Kasumi-1 (cell line): ENCODE data around the gene NEURL1.

Experiments used
- DNase-seq, 2 experiments: peaks; one replicate each; lab custom pipeline; 2025; lab: John Stamatoyannopoulos, UW

The NEURL1 gene

DNA sequence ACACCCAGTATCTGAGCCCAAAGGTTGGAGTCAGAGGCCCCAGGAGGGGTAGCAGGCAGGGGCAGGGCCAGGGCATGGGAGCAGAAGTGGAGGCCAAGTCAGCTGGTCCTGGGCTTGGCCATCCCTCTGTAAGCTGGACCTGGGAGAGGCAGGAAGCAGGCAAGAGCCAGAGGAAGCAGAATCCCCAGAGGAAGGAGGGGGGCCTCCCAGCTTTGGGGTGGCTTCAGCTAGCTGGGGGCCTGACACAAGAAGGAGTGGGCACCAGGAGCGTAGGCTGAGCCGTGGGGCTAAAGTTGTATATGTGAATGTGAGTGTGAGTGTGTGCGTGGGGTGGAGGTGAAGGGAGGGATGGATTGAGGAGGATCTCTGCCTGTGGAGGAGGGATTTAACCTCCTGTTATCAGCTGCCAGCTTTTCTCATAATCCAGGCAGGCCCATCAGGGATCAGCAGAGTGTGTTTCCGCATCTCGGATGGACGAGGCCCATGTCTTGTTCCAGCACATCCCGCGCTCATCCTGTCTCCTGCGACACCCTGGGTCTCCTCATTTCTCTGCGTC, 54.0 kb downstream of the NEURL1 start:
- no peak for DNase-seq

DNA sequence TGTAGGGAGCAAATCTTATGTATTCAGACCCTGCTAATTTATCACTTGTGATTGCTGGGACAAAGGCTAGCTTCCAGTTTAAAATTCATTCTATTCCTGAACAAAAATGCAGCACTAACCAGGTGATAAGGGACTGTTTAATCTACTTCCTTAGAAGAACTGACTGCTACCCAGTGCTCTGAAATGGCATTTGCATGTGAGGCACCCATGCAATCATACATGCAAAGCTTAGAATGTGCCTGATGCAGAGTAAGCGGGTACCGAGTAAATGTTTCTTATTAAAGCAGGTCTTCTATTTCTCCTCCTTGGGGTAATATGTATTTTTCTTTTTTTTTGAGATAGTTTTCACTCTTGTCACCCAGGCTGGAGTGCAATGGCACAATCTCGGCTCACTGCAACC, 54.5 kb downstream of the NEURL1 start:
- no peak for DNase-seq

DNA sequence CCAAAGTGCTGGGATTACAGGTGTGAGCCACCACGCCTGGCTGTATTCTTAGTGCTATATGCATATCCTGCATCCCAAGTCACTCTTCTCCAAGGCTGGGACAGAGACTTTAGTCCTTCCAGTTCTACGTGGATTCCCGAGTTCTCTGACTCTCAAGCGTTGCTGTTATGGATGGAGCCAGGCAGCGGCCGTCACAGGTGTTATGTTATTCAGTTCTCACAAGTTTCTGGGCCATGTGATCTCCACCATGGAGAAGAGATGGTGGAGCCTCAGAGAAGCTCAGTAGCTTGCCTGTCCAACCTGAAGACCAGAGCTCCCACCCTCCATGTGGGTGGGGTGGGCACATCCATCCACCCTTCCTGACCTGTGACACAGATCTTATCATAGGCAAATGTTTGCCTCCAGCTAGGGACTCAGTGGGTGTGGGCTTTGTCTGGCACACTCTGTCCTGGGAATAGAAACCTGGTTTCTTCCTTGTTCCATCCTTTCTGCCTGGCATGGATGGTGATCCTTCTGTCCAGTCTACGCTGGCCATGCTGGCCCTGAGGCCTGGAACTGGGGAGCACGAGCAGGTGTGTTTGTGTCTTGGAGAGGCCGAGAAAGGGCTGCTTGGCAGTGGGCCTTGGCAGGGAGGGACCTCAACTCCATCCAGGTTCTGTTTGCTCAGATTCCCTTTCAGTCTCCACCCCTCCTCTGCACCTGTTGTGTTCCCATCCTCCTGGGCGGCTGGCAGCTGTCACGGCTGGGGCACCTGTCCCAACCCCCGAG, 55.3 kb downstream of the NEURL1 start:
- no peak for DNase-seq

DNA sequence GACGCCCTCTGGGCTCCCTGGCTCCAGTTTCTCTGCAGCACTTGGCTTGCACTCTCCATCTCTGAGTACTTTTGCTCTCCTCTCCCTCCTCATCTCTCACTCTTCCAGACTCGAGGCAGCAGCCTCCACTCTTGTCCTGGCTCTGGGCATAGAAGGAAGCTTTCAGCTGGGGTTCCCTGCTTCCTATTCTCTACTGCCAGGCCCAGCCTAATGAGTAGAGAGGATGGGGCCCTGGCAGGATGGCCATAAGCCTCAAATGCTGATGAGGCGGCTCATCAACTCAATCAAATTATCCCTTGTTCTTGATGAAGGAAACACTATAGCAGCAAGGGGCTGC, 55.8 kb downstream of the NEURL1 start:
- no peak for DNase-seq

DNA sequence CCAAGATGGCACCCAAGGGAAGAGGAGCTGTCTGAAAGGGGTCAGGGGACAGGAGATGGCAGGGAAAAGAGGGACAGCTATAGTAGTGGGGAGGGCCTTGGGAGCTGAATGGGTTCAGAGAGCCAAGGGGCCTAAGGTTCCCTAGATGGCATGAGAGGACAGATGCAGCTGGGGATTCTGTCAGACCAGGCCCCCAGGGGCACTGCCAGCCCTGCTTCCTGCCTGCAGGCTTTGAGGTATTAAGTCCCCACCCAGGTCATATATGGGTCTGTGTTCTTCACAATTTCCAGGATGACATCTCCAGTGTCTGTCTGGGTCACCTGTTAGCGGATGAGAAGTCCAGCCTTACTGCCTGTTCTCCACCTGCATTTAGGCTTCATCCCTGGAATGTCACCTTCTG, 56.7 kb downstream of the NEURL1 start:
- no peak for DNase-seq

DNA sequence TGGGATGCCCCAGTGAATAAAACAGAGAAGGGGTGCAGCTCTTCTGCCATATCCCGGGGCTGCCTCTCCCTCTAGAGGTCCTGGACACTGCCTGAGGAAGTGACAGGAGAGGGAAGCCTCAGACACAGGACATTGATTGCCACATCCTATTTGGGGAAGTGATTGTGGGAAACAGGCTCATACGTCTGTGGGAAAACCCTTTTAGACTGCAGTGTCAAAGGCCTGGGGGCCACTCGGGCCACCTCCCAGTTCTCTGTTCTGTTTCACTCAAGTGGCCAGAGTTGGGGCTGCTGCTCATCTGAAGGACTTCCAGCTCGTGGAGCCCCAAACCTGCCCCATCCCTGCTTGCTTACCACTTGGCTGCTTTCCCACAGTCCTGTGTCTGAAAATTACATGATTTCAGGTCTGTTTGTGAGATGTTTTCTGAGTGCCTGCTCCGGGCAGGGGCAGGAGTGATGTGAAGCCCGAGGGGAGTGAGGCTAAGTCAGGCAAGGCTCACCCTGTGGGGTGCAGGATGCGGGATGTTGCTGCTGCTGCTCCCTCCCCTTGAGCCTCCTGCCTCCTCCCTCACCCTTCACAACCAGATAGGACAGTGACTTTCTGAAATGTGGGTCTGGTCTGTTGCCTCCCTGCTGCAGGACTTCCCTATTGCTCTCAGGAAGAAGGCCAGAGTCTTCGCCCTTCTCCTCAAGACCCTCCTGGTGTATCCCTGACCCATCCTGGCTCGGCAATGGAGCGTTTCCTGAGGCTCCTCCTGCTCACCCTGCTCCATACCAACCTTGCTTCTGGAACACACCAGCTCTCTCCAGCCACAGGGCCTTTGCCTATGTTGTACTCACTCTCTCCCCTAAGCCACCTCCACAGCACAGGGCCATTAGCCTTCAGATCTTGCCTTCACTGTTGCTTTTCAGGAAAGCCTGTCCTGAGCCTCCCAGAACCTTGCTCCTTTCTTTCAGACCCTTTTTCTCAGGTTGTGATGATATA, 58.4 kb downstream of the NEURL1 start:
- DNase-seq: peak; percentile 57 to 61

DNA sequence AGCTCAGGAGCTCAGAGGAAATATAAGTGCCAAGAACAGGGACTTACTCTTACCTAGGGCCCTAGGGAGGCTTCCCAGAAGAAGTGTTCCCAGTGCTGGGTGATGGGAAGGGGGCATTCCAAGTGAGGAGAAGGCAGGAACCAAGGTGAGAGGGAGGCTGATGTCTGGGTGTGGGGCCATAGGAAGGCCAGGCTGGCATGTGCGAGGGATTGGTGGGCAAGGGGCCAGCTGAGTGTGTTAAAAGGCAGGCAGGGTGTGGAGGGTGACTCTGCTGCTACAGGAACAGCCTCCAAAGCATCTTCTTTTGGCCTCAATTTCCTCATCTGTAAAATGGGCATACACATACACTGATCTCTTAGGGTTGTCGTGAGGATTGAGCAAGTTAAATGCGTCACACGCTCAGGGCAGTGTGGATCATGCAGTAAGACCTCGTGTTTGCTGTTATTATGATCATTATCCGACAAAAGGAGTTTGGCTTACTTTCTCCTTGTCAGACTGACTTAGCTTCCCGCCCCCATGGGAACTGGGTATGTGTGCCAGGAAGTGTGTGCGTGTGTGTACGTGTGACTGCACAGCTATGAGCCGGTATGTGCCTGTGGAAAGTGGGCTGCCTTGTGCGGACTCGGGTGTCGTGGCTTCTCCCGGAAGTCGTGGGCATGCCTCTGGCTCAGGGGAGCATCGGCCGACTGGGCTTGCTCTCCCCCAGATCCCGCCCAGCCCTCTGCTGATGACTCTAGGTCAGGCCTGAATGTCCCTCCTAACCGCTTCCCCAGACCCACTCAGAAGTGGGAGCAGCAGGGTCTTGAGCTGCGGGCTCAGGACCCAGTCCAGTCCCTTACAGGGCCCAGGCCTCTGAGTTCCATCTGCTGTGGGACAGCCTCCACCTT, 59.6 kb downstream of the NEURL1 start:
- DNase-seq: no peak

DNA sequence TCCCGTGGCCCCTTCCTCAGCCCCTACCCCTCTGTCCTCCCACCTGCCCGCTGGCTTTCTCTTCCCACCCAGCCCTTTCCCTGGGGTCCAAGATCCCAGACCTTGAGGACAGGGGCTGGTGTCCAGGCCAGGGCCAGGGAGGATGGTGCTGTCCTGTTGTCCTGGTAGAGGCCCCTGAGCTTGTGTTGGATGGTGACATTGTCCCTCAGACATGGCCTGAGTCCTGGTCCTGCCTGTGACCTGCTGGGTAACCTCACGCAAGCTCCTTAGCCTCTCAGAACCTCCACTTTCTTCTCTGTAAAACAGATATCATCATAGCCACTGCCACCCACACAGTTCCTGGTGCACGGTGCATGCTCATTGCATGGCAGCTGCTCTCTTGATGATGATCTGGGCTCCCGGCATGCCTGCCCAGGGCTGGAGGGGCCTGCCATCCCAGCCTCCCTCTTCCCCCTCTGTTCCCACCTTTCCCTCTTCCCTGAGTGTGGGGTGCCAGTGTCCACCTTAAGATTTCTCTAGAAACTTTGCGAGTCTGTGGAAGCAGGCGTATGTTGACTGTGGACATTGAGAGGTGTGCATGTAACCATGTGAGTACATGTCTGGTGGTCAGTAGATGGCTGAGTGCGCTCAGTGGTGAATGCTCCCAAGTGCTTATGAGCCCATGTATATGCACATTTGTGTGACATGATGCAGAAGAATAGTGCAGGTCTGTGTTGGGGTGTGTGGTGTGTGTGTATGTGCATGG, 60.4 kb downstream of the NEURL1 start:
- no peak for DNase-seq

DNA sequence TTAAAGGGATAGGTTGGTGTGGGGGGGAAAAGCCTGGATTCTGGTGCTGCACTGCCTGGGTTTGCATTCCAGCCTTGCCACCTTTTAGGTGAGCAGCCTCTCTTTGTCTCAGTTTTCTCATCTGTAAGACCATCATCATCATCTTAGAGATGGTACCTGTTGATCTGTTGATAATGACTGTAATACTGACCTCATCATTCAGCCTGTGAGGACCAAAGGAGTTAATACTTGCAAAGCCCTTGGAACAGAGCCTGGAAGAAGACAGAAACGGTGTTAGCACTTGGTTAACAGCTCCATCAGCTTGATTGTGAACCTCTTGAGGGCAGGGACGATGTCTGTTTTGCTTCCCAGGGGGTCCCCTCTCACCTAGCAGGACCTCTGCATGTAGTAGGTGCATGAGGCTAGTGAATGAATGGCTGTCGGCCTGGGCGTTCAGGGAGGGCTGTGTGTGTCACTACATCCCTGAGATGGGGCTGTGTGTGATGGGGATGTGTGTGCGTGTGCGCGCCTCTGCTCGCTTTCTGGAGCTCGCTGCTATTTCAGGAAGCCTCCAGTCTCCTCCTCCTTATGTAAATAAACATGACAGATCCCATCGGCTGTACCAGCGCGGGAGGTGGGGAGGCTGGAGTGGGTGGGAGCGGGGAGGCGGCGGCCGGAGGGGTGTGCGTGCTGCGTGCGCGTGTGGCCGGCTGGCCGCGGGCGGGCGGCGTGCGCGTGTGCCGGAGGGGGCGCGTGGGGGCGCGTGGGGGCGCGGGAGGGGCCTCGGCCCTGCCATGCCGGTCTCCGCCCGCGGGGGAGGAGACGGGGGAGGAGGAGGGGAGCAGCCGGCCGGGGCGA, 61.2 kb downstream of the NEURL1 start:
- DNase-seq: peak; percentile 83 to 84

DNA sequence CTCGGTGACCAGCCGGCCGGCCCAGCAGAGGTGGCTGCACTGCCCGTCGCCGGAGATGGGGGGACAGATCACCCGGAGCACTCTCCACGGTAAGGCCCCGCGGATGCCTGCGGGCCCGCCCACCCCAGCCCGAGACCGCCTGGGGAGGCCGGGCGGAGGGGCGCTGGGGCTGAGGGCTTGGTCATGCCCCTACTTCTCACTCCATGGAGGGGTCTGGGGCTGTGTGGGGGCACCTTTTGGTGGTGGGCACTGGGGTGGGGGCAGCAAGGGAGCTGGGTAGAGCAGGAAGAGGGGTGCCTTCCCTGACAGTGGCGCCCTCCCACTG, 61.8 kb downstream of the NEURL1 start:
- DNase-seq: no peak

DNA sequence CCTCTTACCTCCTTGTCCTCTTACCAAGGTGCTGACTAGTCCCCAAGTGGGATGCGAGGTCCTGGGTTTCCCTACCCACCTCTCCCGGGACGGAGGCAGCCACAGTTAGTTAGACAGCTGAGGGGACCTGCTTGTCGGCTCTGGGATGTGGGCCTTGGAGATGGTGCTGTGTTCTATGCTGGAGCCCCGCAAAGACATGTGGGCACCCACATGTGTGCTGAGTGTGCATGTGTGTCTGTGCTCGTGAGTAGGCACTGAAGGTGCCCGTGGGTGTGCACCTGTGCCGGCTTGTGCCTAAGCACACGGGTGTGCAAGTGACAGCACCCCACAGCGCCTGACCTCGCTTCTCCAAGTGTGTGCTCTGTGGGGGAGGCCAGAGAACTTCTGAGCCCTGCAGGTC, 62.2 kb downstream of the NEURL1 start:
- DNase-seq: no peak

DNA sequence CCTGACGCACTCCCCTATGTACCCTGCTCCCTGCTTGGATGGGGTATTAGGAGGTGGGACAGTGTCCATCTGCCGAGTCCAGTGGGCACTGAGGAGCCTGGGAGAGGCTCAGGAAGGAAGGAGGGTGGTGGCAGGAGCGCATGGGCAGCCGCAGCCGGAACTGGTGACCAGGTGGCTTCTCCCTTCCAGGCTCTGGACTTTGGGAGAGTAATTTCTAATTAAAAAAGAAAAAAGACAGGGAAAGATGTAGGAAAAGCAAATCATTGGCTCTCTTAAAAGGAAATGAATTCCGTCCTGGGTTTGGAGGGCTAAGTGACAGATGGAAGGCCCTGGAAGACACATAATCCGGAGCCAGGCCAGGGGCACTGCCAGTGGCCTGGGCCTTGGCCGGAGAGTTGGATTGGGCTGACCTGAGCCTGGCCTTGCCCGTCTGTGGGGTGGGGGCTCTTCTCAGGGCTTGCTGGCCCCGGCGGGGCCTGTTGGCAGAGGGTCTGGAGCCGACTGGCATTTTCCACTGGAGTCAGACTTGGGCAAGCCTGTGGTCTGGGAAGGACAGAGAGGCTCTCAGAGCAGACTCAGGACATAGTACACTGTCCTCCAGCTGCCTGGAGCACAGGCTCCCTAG, 63.0 kb downstream of the NEURL1 start:
- DNase-seq: no peak

DNA sequence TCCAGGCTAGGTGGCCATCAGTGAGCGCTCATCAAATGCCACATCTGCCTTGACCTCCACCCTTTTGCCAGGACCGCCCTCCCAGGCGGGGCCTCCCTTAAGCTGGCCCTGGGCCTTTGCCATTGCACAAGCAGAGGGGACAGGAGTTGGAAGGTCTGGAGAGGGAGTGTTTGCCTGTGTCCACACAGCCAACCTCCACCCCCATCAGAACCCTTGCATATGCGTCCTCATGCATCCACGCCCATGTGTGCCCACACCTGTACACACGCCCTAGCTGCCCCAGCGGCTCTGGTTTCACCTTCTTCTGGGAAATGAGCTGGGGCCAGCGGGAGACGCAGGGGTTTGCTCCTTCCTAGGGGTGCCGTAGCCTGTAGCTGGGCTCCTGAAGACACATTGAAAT, 64.0 kb downstream of the NEURL1 start:
- DNase-seq: no peak

DNA sequence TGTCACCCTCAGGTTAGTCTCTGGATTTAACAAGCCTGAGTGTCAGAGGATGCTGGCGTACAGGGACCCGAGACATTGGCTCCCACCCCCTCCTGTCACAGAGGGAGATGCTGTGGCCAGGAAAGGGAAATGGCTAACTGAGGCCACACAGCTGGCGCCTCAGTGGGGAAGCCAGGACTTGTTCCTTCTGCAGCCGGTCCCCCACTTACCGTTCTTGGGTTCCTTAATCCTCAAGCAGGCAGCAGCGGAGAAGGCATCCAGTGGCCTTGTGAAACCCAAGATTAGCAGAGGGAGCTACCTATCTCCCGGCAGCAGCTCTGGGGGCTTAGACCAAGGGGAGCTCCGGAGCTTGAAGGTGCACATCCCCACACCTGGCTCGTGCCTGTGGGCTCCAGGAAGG, 65.4 kb downstream of the NEURL1 start:
- peak; percentile 54 to 56 for DNase-seq

DNA sequence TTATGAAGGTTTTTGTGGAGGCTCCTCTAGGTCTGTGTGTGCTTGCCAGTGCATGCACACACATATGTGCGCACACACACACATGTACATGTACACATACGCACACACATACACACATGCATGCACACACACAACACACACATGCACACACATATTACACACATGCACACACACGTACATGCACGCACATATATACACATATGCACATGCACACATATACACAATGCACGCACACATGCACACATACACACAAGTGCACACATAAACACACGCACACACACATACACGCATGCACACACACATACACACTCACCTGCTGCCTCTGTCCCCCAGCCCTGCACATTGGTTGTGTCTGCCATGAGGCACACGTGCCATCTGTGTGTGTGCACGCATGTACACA, 66.3 kb downstream of the NEURL1 start:
- no peak for DNase-seq

DNA sequence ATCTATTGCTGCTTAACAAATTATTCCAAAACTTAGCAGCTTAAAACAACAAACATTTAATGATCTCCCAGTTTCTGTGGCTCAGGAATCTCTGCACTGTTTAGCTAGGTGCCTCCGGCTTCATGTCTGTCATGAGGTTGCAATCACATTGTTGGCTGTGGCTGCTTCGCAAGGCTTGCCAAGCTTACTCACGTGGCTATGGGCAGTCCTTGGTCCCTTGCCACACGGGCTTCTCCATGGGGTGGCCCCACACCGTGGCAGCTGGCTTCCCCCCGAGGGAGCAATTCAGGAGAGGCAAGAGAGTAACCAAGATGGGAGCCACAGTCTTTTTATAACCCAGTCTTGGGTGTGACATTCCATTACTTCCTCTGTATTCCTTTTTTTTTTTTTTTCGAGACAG, 67.4 kb downstream of the NEURL1 start:
- no peak for DNase-seq

DNA sequence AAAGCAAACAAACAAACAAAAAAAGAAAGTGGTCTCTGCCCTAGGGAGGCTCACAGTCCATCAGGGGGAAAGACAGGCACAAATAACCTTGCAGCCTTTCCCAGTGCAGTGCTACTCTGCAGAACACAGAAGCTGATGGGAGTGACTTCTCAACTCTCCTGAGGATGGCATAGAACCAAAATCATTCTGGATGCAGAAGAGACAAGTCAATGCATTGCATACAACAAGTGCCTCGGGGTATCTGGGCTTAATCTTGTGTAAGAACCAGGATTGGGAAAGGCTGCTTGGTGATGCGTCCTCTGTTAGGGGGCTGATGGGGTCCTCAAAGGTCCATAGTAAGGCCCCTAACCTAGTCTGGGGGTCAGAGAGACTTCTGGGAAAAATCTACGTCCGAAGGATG, 68.9 kb downstream of the NEURL1 start:
- DNase-seq: no peak

DNA sequence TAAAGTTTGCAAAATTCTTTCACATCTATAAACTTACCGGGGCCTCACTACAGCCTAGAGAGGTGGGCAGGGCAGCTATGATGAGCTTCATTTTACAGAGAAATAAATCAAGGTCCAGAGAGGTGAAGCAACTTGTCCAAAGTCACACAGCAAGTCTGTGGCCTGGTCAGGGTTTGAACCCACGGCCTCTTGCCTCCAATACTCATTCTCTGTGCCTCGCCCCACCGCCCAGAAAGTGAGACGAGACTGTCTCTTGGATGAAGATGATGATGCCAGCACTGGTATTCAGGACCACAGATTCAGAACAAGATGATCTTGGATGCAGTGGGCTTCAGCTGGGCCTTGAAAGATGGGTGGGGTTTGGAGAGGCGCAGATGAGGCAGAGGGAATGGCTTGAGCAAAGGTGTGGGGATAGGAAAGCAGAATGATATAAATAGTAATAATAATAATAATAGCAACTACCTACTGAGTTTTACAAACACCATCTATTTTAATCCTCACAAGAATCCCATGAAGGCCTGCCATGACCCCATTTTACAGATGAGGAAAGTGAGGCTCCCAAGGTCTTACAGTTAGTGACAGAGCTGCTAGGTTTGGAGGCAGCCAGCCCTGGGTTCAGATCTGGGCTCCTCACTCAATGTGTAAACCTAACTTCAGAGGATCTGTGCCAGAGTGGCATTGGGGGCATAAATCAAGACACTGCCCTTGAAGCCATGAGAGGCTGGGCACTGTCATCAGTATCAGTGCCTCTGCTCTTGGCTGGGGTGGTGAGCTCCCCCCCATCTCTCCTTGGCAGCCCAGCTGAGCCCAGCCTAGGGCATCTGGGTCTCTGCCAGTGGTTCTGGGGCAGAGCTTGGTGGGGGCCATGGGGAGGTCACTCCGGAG, 70.0 kb downstream of the NEURL1 start:
- DNase-seq: no peak

DNA sequence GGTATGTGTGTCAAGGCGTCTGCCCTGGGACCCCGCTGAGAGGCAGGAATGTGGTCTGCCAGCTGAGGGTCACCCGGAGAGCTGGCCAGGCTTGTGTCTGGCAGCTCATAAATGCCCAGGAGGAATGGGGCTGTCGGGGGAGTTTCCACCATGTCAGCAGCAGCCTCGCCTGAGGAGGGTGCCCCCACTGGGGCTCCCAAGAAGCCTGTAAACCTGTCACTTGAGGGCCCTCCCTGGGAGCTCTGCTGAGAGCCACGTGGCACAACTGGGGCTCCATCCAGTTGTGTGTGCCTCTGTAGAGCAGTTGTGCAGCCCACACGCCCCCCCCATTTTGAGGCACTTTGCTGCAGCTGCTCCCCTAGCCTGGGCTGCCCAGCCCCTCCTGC, 70.6 kb downstream of the NEURL1 start:
- no peak for DNase-seq
